Measurements from ENCODE around the gene SLCO4A1. TPM values are rescaled to one million over a fixed set of nuclear protein-coding genes. Genes with fewer than 3 reads are reported as not detected.

The SLCO4A1 gene
- total and polyA plus RNA-seq, 2 of the 4 experiments (the other 2 are of a cell fraction): 0.72 to 1.1 TPM

GRCh38 chr20:62615750-62616251, 26.5 kb upstream of the SLCO4A1 start:
- H2BK20ac ChIP-seq (ENCODE audit: low read depth, low read length): no peak overlapping the region
- no peak overlapping the region for H3K56ac ChIP-seq (ENCODE audit: extremely low read depth, insufficient read depth, low read length)
- H2AFZ ChIP-seq (replicated peaks; ENCODE audit: low read length, poor library complexity): no peak overlapping the region
- no peaks in the 10 kb centered on the region; the same call in 1 of the 2 replicates for H3K4me1 ChIP-seq (ENCODE audit: control insufficient read depth, insufficient read depth, low read length)
- no TSS peak for BruUV-seq (replicated peaks)
- ChIA-PET POLR2A (ENCODE audit: unreplicated experiment) (no interaction called here), CTCF (no interaction called here)
- peaks cover 30% of the 10 kb centered on the region for H3K27me3 ChIP-seq (ENCODE audit: control insufficient read depth, insufficient read depth, low read length)
- H3K79me1 ChIP-seq (ENCODE audit: low read depth in 1 of 2, low read length in 2 of 2): no peaks in the 10 kb centered on the region
- H3K36me3 ChIP-seq (ENCODE audit: control insufficient read depth, insufficient read depth, low read length): no peaks in the 10 kb centered on the region
- no peak overlapping the region for H3K14ac ChIP-seq (replicated peaks; ENCODE audit: low read depth, low read length)
- peaks cover 6% of the 10 kb centered on the region; the same call in 1 of the 2 replicates for H3K9me3 ChIP-seq (ENCODE audit: control insufficient read depth, insufficient read depth, low read length)
- in situ Hi-C loops (cut with MboI; ENCODE audit: low sequenced_read_pairs) (loop anchor here (10.0 to 25.0 kb wide), 2 partner anchors 111 to 328 kb away; no protein-coding TSS in a partner anchor), dilution Hi-C loops (cut with HindIII; ENCODE audit: low sequenced_read_pairs, unreplicated experiment) (no loop called here), intact Hi-C loops (cut with micrococcal nuclease) (no loop called here)
- H4K91ac ChIP-seq (ENCODE audit: insufficient read depth, low read depth, low read length): no peak overlapping the region
- 77% methylated on average over 6 of the region's 12 CpGs; no CpG with 5 or more reads in 1 of the 2 experiments for WGBS, 2 experiments (ENCODE audit: extremely low coverage in 2 of 2, insufficient read length in 1 of 2)
- no peak for DNase-seq
- H4K20me1 ChIP-seq (ENCODE audit: insufficient read depth, low read length): no peaks in the 10 kb centered on the region
- H3K23ac ChIP-seq (ENCODE audit: low read depth, low read length): no peak overlapping the region
- H4K5ac ChIP-seq (ENCODE audit: low read depth, low read length): no peak overlapping the region
- no peak for ATAC-seq (ENCODE audit: low read depth)
- TF ChIP-seq NFE2L2 (IDR thresholded peaks at IDR 0.05; ENCODE audit: low read depth, low read length) (no peak), SMC3 (IDR thresholded peaks at IDR 0.05; ENCODE audit: low read depth, low read length) (no peak), CTCF (conservative IDR thresholded peaks at IDR 0.05; ENCODE audit: low read depth, low read length) (no peak), MAZ (IDR thresholded peaks at IDR 0.05; ENCODE audit: borderline replicate concordance, low read depth, low read length) (no peak), MXI1 (IDR thresholded peaks at IDR 0.05; ENCODE audit: borderline replicate concordance, low read depth, low read length) (no peak), FOS (IDR thresholded peaks at IDR 0.05; ENCODE audit: low read depth, low read length) (no peak)
- H4K8ac ChIP-seq (ENCODE audit: low read depth in 2 of 2, low read length in 2 of 2): no peak overlapping the region
- no peak overlapping the region for H3K27ac ChIP-seq (ENCODE audit: insufficient read depth, low read length)
- no peak overlapping the region for H3K9ac ChIP-seq (ENCODE audit: low read depth, low read length)
- H3K4me3 ChIP-seq (ENCODE audit: insufficient read depth, low read depth, low read length): no peak overlapping the region
- H2AK9ac ChIP-seq (replicated peaks; ENCODE audit: low read depth, low read length, poor library complexity): no peak overlapping the region
- no peak overlapping the region for H2AK5ac ChIP-seq (ENCODE audit: low read depth, low read length)
- H3K9me1 ChIP-seq (ENCODE audit: insufficient read depth, low read length): no peaks in the 10 kb centered on the region
- H2BK120ac ChIP-seq (ENCODE audit: low read depth, low read length): no peak overlapping the region
- H3K18ac ChIP-seq (ENCODE audit: low read depth, low read length): no peak overlapping the region
- H3K4me2 ChIP-seq (ENCODE audit: low read depth, low read length): no peak overlapping the region
- no peak overlapping the region for H2BK5ac ChIP-seq (ENCODE audit: low read depth, low read length, poor library complexity, severe bottlenecking)
- H3K4ac ChIP-seq (ENCODE audit: low read depth, low read length): no peak overlapping the region
- no peak overlapping the region for H2BK15ac ChIP-seq (ENCODE audit: low read depth, low read length)

All from IMR-90 (cell line).